ENCODE measurements around the gene ZBED2.
"Not testable (repeated sequence)": the region's sequence is repeated elsewhere in the genome, so short reads cannot be mapped to it uniquely, and the experiment has no call there.

The ZBED2 gene, protein sequence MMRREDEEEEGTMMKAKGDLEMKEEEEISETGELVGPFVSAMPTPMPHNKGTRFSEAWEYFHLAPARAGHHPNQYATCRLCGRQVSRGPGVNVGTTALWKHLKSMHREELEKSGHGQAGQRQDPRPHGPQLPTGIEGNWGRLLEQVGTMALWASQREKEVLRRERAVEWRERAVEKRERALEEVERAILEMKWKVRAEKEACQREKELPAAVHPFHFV

DNA sequence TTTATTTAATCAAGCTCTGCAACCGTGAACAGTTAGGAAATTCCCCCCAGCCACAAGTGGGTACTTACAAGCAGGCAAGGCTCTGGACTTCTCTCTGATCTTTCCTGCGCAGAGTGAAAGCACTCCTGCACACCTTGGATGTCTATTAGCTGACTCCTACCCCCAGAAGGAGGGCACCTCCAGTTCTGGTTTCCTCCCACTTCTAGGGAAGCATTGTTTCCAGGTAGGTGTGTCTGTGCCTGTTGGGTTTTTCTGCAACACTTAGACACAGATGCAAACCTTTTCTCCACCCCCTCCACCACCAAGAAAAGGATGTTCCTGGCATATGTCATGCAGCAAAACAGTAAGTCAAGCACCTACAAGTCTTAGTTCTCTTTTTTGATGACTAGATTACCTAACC lies at the start of gene ZBED2:
Gene ZBED2 (minus strand): TSS at position 115 of the 400 bp plus-strand sequence. CDS start 1,145 bp downstream, outside the sequence.
- no peak for FAIRE-seq

DNA sequence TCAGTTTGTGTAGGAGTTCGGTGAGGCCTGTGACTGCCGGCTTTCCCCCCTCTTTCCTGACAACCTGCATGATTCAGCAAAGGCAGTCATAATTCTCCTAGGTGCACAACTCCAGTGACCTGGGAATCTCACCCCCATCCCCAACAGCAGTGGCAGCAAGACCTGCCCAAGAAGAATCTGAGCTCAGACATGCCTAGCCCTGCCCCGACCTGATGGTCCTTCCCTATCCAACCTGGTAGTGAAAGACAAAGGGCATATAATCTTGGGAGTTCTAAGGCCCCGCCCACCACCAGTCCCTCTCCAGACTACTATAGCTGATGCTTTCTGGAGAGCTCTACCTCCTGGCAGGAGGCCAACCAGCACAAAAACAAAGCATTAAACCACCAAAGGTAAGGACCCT lies 44.2 kb upstream of the ZBED2 start:
- FAIRE-seq: no peak

DNA sequence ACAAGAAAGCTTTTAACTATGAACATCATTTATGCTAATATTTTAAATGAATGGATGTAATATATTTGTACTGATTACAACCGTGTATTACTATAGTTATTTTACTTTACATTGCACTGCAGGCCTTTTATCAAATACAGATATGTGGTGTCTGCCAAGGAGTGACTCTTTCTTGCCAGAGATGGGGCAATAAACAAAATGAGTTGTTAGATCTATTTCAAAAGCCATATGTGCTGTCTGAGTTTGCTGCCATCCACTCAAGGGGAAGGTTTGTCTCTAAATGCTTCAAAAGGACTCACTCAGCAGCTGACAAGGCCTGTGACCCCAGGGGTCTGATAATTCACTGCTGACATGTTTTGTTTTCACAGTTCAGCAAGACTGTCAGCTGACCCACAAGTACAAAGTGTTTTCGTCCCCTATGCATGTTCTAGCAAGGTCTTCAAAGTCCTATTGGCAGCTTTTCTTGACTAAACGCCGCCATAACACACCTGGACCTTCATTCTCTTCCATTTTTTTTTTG lies 41.3 kb upstream of the ZBED2 start:
- FAIRE-seq: no peak

DNA sequence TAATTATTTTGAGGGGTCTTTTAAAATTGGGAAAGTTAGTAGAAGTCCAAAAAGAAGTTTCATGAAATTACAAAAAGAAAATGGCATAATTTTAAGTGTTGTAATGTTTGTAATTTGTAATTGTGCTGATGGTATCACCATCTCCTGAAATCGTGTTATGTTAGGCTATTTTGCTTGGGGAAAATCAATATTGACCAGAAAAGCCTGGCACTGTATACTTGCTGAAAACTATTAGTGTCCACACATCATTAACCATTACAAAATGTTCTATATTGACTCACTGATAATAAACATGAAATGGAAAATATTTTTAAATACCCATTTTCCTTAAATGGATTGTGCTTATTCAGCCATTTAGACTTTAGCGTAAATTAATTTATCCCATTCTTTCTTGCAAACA lies 40.3 kb upstream of the ZBED2 start:
- no peak for FAIRE-seq

DNA sequence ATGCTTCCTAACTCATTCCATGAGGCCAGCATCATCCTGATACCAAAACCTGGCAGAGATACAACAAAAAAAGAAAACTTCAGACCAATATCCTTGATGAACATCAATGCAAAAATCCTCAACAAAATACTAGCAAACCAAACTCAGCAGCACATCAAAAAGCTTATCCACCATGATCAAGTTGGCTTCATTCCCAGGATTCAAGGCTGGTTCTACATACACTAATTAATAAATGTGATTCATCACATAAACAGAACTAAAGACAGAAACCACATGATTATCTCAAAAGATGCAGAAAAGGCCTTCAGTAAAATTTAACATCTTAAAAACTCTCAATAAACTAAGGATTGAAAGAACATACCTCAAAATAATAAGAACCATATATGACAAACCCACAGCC lies 35.5 kb upstream of the ZBED2 start:
- not testable (repeated sequence) for FAIRE-seq

DNA sequence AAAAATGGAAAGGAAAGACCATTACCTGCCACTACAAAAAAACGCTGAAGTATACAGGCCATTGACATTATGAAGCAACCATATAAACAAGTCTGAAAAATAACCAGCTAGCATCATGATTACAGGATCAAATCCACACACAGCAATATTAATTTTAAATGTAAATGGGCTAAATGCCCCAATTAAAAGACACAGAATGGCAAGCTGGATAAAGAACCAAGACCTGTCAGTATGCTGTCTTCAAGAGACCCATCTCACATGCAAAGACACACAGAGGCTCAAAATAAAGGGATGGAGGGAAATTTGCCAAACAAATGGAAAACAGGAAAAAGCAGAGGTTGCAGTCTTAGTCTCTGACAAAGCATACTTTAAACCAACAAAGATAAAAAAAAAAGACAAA lies 33.9 kb upstream of the ZBED2 start:
- FAIRE-seq: not testable (repeated sequence)

DNA sequence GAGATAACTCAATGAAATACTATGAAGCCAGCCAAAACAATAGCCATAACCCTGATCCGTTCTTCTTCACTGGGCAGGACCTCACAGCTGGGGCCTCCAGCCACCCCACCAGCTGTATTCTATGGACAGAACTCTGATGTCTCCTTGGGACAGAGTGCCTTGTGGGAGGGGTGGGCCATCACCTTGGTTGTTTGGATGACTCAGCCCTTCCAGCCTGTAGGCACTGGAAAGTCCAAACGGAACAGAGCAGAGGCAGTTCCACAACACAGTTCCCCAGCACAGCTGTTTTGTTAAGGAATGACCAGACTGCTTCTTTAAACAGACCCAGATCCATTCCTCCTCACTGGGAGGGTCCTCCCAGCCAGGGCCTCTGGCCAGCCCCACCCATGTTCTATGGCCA lies 31.9 kb upstream of the ZBED2 start:
- FAIRE-seq: no peak

DNA sequence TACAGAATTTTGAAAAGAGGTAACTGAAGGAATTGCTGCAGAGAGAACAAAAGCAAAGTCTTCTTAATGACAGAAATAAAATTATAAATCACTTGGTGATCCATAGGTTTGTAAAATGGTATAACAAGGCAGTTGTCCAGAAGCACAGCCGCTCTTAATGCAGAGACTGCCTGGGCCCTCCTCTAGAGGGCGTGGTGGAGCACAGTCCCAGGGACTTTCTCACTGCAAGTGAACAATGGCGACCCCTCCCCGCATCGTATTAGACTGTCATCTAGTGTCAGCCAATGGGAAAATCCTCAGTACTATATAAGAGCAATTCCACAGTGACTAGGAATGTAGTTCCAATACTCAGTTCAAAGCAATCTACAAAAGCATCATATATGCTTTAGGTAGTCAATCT lies 26.4 kb upstream of the ZBED2 start:
- FAIRE-seq: no peak

DNA sequence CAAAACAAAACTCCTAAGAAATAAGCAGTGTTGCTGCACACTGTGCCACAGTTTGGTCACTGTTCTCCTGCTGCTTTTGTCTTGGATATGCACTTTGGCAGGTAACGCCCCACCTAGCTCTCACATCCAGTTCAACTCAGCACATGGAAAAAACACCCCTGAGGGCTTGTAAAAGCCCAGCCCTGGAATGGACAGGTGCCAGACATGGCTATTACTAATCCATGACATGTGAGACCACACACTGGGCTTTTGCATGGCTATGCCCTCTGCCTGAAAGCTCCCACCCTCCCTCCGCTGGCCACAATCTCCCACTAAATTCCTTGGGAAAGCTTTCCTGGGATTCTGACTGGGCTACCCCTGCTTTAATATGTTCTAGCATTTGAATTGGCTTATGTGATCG lies 24.7 kb upstream of the ZBED2 start:
- no peak for FAIRE-seq

DNA sequence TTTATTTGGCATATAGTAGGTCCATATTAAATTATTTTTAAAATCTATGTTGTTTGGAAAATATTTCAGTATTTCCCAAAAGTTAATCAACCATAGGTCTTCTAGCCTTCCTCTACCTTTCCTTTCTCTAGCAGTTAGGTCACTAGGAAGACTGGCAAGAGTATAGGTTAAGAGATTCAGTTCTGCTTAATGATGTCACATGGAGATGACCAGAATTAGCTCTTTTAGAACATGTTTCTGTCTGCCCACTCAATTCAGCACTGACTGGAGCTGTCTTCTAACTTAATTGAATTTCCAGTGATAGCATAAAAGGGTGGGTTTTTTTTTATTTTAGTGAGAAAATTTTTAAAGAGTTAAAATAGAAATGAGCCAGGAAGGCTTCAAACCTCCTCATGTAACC lies 23.8 kb upstream of the ZBED2 start:
- no peak for FAIRE-seq

DNA sequence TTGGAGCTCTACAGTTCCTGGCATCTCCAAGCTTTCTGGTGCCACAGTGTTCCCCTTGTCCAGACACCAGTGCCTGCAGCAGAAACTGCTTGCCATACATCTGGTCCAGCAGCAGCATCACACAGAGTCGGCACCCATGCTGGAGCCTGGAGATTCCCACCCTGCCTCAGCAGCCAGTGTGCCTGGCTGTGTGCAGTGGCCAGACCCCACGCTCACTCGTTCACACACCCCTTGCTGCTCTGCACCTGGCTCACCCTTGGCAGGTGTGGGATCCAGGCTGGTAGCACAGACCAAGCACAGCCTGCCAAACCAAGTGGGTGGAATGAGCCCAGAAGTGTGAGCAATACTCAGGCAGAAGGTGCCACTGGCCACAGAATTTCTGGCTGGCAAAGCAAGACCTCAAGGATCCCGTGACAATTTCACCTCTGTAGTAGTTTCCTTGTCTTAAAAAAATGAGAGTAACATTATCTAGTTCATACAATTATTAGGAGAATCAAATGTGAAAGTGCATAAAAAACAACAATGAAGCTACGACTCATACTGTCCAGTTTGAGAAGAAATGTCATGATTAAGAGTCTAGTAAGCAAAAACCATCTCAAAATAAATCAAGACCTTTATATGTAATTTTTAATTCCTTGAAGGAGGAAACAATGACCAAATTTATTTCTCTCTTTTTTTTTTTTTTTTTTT lies 22.9 kb upstream of the ZBED2 start:
- FAIRE-seq: no peak

DNA sequence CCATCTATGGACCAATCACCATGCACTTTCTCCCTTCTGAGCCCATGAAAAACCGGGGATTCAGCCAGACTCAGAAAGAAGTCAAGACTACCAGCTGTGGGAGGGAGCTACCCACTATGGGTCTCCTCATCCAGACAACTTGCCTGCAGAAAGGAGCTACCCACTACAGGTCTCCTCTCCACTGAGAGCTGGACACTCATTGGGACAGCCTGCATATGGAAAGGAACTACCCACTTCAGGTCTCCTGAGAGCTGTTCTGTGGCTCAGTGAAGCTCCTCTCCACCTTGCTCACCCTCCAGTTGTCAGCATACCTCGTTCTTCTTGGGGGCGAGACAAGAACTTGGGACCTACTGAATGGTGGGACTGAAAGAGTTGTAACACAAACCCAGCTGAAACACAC lies 22.3 kb upstream of the ZBED2 start:
- no peak for FAIRE-seq

DNA sequence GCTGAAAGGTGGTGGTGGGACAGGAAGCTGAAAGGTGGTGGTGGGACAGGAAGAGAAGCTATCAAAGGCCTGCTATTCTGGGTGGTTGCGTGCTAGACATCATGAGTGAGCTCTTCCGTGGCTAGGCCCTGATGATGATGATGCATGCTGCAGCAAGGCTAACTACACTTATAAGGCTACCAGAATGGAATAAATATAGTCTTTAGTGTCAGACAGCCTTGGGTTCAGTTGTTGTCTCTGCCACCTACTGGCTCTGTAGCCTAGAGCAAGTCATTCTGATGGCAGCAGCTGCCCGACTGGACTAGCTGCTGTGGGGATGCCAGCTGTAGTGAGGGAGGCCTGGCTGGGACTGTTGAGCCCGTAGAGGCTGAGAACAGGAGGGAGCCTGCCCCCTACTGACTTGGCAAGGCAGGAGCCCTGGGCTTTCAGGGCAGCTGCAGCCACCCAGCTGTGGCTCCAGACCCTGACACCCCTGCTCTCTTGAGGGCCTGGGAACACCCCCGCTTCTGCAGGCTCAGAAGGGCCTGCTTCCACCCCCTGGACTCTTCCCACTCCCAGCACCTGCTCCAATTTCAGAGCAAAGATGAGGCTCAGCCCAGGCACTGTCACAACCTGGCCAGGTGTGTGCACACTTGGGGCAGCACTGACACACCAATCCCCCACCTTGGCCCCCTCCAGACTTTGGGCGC lies 21.4 kb upstream of the ZBED2 start:
- no peak for FAIRE-seq

DNA sequence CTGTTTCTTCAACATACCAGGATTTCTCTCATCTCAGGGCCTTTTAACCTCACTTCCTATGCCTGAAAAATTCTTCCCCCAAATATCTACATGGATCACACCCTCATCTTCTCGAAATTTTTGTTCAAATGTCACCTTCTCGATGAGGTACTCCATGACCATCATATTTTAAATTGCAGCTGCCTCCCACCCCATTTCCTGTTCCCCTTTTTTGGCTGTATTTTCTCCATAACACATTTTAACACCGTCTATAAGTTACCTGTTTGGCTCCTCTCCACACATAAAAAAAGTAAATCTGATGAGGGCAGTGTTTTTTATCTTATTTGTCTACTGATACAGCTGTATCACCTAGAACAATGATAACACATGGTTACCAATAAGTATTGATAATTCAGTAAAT lies 20.7 kb upstream of the ZBED2 start:
- FAIRE-seq: no peak

DNA sequence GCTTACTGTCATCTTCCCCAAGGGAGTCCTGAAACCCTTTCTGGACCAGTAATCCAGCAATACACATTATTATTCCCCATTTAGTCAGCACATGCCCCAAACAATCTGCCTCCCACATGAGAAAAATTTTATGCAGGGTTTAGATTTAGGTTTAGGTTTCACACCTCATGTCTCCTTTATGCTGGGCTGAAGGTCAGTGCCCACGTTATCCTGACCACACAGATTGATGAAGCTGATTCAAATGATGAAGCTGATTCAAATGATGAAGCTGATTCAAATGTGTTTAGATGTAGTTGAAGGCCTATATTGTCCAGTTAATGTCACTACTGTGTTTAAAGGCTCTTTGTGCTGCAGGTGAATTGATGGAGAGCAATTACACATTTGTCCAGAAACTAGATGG lies 18.1 kb upstream of the ZBED2 start:
- FAIRE-seq: no peak

DNA sequence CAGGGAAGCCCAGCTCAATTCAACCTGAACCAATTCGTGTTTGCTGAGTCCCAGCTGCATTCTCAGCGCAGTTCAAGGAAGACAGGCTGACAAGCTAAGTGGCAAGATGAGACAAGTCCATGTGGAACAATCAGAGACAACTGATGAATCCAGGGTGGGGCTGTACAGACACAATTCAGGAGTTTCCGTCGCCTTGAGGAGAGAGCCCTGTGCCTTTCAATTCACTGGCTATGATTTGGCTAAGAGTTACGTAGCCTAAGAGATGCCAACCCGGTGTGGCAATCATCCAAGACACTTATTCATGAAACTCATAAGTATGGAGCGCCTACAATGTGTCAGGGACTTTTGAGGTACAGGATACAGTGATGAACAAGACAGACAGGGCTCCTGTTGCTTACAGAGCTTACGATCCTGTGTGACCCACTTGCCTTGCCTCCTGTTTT lies 15.5 kb upstream of the ZBED2 start:
- no peak for FAIRE-seq

DNA sequence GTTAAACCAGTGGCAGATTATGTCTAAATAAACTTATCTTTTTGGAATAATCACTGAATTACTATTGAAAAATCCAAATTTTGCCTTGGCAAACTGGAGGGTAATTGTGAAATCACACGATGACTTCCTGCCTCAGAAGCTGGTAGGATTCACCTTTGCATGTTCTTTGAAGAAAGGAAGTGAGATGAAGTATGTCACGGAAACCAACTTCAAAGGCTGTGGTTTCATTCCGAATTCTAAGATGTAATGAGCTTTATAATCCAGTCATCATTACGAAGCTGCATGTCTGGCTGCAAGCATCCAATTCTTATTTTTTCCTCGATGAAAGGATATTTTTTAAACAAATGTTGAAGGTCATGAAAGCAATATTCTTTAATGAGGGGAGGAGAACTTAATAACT lies 15.0 kb upstream of the ZBED2 start:
- FAIRE-seq: no peak

DNA sequence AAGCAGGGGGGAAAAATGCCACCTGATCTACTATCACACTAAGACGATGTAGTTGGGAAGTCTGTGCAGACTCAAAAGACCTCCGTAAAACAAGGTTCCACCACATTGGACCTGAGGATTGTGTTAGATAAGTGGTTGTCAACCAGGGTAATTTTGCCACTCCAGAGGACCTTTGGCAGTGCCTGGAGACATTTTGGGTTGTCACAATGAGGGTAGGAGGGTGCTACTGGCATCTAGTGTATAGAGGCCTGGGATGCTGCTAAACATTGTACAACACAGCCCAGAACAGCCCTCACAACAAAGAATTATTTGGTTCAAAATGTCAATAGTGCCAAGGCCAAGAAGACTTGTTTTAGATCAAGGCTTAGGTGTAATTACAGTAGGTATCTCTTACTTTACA lies 14.6 kb upstream of the ZBED2 start:
- no peak for FAIRE-seq

DNA sequence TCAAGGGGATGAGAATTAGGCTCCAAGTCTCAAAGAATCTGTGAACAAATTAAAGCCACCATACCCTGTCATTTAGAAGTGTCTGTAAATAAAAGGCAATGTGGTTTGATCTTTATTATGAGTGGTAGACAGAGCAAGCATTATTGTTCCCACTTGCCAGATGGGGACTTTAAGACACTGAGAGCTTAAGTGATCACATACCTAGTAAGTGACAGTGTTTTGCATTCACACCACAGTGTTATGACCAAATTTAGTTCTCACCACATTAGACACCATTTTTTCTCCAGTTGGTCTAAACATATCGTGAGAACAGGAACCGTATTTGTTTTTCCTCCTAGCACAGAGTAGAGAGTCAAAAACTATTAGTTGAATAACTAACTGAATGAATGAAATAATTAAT lies 13.2 kb upstream of the ZBED2 start:
- no peak for FAIRE-seq

DNA sequence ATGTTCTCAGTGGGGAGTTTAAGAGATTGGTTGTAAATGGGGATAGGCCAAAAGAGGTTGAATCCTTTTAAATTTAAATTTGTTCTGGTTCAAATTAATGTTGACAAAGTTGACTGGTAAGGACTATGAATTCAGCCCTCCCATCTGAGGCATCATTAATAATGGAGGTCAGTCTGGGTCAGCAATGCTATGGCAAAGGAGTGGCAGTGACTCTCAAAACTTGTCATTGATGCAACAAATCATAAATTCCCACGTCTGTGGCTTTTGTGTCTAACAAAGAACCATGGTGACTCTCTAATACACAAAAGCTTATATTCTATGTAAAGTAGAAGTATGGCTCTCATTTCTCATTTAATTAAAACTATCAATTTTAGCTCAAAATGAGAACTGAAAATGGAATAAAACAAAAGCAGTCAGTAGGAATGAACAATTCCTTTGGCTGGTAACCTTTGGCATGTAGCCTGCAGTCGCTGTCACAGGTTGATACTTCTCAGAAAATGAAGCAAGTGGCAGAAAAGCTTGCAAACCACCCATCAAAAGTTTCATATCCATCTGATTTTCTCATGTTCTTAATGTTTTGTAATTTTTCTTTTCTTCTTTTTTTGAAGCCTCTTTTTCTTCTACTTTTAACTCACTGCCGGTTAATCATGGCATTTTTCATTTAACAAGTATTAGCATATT lies 12.2 kb upstream of the ZBED2 start:
- no peak for FAIRE-seq

DNA sequence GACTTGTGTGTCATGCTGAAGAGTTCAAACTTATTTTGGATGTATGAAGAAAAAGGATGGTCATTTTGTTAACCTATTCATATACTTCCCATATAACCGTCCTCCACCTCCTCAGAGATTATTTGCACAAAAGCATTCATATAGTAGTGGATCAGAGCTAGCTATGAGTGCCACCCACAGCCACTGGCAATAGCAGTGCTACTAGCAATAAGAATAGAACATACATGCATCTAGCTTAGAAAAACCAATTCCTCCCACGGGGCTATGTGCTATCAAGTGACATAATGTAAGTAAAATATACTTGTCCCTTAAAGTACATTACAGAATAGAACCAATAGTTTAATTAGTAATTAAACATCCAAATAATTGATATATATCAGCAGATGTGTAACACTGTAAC lies 10.3 kb upstream of the ZBED2 start:
- no peak for FAIRE-seq

DNA sequence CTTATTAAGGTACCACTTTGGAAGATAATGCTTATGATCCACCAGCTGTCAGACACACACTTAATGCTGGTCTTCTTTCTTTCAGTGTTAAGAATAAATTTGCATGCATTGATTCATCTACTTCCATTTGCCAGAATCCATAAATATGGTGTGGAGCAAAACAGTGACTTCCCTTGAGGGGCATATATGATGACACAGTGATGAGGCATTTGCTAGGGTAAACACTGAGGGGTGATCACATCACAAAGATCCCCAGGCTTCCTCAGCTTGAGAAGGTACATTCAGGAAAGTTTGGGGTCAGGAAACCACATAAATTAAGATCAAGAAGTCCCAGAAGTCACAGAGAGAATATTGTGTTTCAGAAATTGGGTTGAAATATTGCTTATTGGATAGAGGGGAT lies 9.9 kb upstream of the ZBED2 start:
- FAIRE-seq: no peak

DNA sequence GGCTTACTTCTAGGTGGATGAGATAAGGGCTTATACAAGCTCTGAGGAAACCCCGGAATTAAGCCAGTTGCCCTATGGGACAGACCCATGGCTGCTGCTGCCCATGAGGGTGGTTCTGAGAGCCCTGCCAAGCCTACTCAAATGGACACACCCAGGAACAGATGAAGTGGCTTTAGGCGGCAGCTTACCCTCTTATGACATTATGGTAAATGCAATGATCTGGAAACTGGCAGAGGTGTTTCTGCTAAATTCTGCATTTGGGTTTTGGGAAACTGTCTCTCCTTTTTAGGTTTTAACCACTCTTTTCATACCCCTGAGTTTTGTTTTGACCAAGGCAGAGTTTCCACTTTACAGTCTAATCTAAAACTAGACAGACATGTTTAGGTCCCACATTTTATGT lies 9.0 kb upstream of the ZBED2 start:
- FAIRE-seq: no peak
